Colonic mucosa (tissue), 4 donors: Measurements from ENCODE around the gene MRPS12. TPM values are rescaled to one million over a fixed set of nuclear protein-coding genes. Genes with fewer than 3 reads are reported as not detected.

Experiments
- DNase-seq: peaks from one replicate; pipeline ENCODE4 v3.0.0-alpha.2; 2020
- H3K27ac ChIP-seq: fragments of 200-600 bp; one replicate; pipeline ENCODE4 v1.8.0; 2021
- H3K27me3 ChIP-seq: fragments of 200-600 bp; one replicate; pipeline ENCODE4 v1.8.0; 2021
- H3K36me3 ChIP-seq: fragments of 200-600 bp; one replicate; pipeline ENCODE4 v1.8.0; 2021
- H3K4me1 ChIP-seq: fragments of 200-600 bp; one replicate; pipeline ENCODE4 v1.8.0; 2021; ENCODE audit warnings: mild to moderate bottlenecking
- H3K4me3 ChIP-seq: fragments of 200-600 bp; one replicate; pipeline ENCODE4 v1.8.0; 2021
- H3K9ac ChIP-seq, 2 donors: one replicate each; pipeline ENCODE4 v1.7.0; 2013; ENCODE audit warnings: control low read depth in 2 of 2, low read depth in 2 of 2, low read length in 2 of 2
- H3K9me3 ChIP-seq: fragments of 200-600 bp; one replicate; pipeline ENCODE4 v1.8.0; 2021
- CTCF ChIP-seq: fragments of 200-600 bp; IDR thresholded peaks from one replicate; pipeline ENCODE4 v1.8.0; 2022; ENCODE audit warnings: antibody characterized with exemption, mild to moderate bottlenecking
- intact Hi-C: fragments of 100-400 bp; cut with DNase I; formaldehyde crosslinking; loops from one replicate; pipeline ENCODE4 v1.14.1; 2022
- total RNA-seq, 2 donors: library from RNA; stranded (reverse); fragmentation: NEBNext Ultra II Directional in 1 of 2; extraction: Animal tissue kit (Norgen Biotek cat#: 25700) in 1 of 2; gene quantifications; one replicate each; pipeline ENCODE4 v1.2.1, GENCODE V29; 2021
- donor health status: healthy.
- donor health status: DM: no; HTN: no; CAD: no.
- donor health status: DM: no; HTN: no; CAD: no.

The MRPS12 gene
- total RNA-seq, 2 donors from 2014 or later, result 38.0 to 107 TPM

- Histone ChIP-seq H3K27me3 (no peaks in the 10 kb centered on the region), H3K27ac (no peak overlapping the region), H3K4me1 (peaks cover 2% of the 10 kb centered on the region), H3K9ac (no peak overlapping the region), H3K4me3 (no peak overlapping the region), H3K9me3 (no peaks in the 10 kb centered on the region), H3K36me3 (no peaks in the 10 kb centered on the region)
- intact Hi-C loops, result no loop called here
- no peak for DNase-seq
- TF ChIP-seq CTCF, result no peak
These were observed 14.3 kb downstream of the MRPS12 start for GRCh38 chr19:38944981-38945506.

GRCh38 chr19:38945562-38946228 is 15.0 kb downstream of the MRPS12 start:
- DNase-seq, result no peak
- Histone ChIP-seq H3K27me3 (no peaks in the 10 kb centered on the region), H3K9me3 (no peaks in the 10 kb centered on the region), H3K36me3 (no peaks in the 10 kb centered on the region), H3K27ac (no peak overlapping the region), H3K4me3 (no peak overlapping the region), H3K9ac (no peak overlapping the region), H3K4me1 (peaks cover 6% of the 10 kb centered on the region)
- intact Hi-C loops, result no loop called here
- TF ChIP-seq CTCF, result no peak

- TF ChIP-seq CTCF, result no peak
- Histone ChIP-seq H3K4me3 (no peak overlapping the region), H3K9me3 (no peaks in the 10 kb centered on the region), H3K27me3 (no peaks in the 10 kb centered on the region), H3K4me1 (peaks cover 6% of the 10 kb centered on the region), H3K36me3 (no peaks in the 10 kb centered on the region), H3K9ac (no peak overlapping the region), H3K27ac (no peak overlapping the region)
- intact Hi-C loops, result no loop called here
- no peak for DNase-seq
These were observed 15.7 kb downstream of the MRPS12 start for GRCh38 chr19:38946229-38947010.

- Histone ChIP-seq H3K9me3 (no peaks in the 10 kb centered on the region), H3K27me3 (no peaks in the 10 kb centered on the region), H3K27ac (no peak overlapping the region), H3K4me3 (peak overlapping the region; percentile 36), H3K9ac (no peak overlapping the region), H3K36me3 (no peaks in the 10 kb centered on the region), H3K4me1 (peaks cover 6% of the 10 kb centered on the region)
- intact Hi-C loops, result loop anchor here (10.0 kb wide), 1 partner anchor 405 kb away; no protein-coding TSS in a partner anchor
- DNase-seq, result peak; percentile 85
- no peak for TF ChIP-seq CTCF
These were observed 19.0 kb downstream of the MRPS12 start for GRCh38 chr19:38949580-38950367.

GRCh38 chr19:38951187-38951586 is 20.4 kb downstream of the MRPS12 start:
- H3K9me3 ChIP-seq, result no peaks in the 10 kb centered on the region
- no peak overlapping the region for H3K9ac ChIP-seq
- H3K36me3 ChIP-seq, result no peaks in the 10 kb centered on the region
- H3K27ac ChIP-seq, result no peak overlapping the region
- DNase-seq, result no peak
- intact Hi-C loops, result loop anchor here (10.0 kb wide), 1 partner anchor 406 kb away; no protein-coding TSS in a partner anchor
- H3K27me3 ChIP-seq, result no peaks in the 10 kb centered on the region
- TF ChIP-seq CTCF, result no peak
- no peak overlapping the region for H3K4me3 ChIP-seq
- H3K4me1 ChIP-seq, result peaks cover 6% of the 10 kb centered on the region
